Esophagus muscularis mucosa (tissue), 4 donors: ENCODE data around the gene WDR37.

Experiments used
- CTCF ChIP-seq, 3 experiments: fragments of 200-600 bp in 2 of 3; fragments of 450-650 bp in 1 of 3; sonication (generic) in 2 of 3; IDR thresholded peaks; one replicate each; pipeline ENCODE4 v1.5.1; 2017 to 2019; ENCODE audit warnings: antibody characterized with exemption in 3 of 3, mild to moderate bottlenecking in 2 of 3, moderate library complexity in 1 of 3
- EP300 ChIP-seq: sonication (generic); formaldehyde crosslinking; IDR thresholded peaks from one replicate; pipeline ENCODE4 v1.6.1; 2017; ENCODE audit warnings: antibody characterized with exemption
- POLR2A ChIP-seq: fragments of 450-650 bp; IDR thresholded peaks from one replicate; pipeline ENCODE4 v1.6.1; 2017; ENCODE audit warnings: antibody characterized with exemption, moderate library complexity, mild to moderate bottlenecking, low read depth

- TF ChIP-seq POLR2A (no peak), CTCF (IDR thresholded peaks at IDR 0.05) (no peak), EP300 (no peak)
These were observed 103.2 kb downstream of the WDR37 start for GRCh38 chr10:1159131-1160061.
